HG02642 (cell line): ENCODE data around the gene CHCHD6.

Experiments
- ATAC-seq: cut with Tn5 transposase; IDR thresholded peaks from one replicate; pipeline ENCODE4 v1.9.1; 2021; ENCODE audit warnings: mild to moderate bottlenecking; ENCODE audit not compliant: unreplicated experiment, poor library complexity

Gene CHCHD6

DNA sequence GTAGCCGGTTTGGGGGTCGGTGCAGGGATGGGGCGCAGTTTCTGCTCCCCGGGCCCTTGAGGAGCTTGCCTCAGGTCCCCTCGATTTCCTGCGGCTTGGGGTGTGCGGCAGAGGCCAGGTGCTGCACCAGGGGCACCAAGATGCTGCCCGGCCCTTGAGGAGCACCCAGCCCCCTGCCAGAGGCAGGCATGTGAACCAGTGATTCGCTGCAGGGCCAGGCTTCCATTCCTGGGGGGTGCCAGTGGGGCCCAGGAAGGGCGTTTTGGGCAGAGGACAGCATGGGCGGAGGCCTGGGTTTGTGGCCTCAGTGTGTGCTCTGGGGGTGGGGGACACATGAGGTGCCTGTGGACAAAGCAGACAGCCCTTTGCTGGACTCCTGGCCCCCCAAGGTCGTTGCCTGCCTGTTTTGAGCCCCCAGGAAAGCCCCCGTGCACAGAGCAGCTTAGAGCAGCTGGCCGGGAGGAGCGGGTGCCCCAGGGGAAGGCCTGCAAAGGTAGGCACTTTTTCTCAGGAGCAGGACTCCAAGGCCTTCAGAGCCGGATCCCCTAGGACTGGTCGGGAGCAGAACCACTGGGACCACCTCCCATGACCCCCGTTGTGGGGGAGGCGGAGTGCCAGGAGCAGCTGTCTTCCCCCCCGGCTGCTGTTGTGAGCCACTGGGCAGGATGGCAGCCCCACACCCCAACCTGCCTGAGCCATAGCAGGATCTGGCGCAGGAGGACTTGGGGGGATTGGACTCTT lies 280.5 kb downstream of the CHCHD6 start:
- no peak for ATAC-seq

DNA sequence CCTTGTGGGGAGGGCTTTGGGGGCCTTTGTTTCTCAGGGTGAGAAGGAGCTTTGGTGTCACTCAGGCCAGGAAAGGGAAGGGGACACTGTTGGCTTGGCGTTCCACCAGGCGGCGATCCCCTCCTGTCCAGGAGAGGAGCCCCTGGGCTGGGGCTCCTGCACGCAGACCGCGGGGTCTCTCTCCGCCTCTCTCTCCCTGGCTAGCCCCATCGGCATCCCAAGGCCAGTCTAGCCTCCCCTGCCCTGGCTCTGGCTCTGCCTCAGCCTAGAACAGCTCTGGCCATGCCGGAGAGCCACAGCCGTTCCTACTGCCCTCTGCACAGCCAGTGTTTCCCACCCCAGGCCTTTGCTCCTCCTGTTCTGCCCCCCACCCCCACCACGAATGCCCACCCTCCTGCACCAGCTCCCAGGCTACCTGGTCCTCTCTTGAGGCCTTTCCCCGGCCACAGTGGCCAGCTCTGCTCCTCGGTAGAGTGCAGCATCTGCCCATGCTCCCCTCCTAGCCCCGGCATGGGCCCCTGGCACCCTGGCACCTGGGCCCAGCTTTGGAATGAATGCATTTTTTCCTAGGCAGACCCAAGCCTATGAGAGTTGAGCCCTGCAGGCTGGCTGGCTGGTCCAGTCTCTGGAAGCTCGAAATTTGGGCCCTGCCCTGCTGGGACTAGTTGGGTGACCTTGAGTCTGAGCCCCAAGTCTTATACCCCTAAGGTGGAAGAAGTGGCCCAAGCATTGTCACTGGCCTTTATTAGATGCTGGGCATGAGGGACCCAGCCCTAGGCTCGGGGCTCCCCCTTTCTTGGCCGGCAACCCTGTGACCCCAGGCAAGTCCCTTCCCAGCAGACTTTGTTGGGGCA lies 281.3 kb downstream of the CHCHD6 start:
- no peak for ATAC-seq

DNA sequence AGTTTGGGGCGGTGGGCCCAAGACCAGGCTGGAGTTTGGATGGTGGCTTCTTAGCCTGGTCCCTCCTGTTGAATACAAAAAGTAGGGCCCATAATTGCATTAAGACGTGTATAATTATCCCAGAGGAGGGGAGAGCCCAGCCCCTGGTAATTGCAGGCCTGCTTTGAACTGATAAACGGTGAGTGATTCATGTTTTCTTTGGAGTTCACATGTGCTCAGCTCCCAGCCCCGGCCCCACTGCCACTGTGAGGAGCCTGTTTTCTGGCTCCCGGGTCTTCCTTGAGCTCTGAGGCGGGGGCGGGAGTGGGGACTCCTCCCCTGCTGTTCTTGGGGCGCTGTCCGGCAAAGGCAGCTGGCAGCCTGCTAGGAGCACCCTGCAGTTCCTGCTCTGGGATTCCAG lies 282.0 kb downstream of the CHCHD6 start:
- ATAC-seq = no peak

DNA sequence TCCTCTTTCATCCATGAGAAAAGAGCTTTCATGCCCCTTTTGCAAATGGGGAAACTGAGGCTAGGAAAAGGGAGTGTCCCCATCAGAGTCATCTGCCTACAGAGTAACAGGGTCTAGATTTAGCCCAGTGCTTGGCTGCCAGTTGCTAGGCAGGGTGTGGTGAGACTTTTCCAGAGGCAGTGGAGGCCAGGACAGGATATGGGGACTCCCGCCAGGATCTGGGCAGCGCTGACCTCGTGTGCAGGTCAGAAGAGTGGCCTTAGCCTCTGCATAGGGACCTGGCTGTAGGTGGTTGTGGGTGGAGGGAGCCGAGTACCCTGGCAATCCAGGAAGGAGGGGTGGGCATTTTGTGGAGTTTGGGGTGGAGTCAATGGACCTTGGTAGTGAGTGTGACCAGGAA lies 283.1 kb downstream of the CHCHD6 start:
- ATAC-seq = no peak

DNA sequence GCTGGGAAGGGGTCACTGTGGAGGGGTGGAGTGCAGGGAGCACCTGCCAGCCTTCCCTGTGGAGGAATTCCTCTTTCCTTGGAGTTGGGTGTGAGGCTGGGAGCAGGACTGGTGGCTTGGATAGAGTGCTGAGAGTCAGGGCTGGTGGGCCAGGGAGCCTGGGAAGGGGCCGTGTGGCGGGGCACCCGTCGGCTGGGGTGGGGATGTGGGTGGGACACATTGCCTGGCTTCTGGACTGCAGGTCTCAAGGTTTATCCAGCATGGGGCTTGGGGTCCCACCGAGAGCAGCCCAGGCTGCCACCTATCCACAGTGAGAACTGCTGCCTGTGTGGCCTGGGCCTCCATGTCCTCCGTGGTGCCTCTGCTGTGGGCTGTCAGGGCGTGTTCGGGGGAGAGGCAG lies 283.6 kb downstream of the CHCHD6 start:
- ATAC-seq = no peak

DNA sequence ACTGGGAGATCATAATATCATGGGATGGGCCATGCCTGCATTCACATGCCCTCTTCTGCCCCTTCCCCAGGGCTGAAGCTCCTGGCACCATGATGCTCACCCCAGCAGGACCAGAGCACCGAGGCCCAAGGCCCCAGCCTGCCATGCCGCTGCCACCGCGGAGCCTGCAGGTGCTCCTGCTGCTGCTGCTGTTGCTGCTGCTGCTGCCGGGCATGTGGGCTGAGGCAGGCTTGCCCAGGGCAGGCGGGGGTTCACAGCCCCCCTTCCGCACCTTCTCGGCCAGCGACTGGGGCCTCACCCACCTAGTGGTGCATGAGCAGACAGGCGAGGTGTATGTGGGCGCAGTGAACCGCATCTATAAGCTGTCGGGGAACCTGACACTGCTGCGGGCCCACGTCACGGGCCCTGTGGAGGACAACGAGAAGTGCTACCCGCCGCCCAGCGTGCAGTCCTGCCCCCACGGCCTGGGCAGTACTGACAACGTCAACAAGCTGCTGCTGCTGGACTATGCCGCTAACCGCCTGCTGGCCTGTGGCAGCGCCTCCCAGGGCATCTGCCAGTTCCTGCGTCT lies 284.5 kb downstream of the CHCHD6 start:
- no peak for ATAC-seq

DNA sequence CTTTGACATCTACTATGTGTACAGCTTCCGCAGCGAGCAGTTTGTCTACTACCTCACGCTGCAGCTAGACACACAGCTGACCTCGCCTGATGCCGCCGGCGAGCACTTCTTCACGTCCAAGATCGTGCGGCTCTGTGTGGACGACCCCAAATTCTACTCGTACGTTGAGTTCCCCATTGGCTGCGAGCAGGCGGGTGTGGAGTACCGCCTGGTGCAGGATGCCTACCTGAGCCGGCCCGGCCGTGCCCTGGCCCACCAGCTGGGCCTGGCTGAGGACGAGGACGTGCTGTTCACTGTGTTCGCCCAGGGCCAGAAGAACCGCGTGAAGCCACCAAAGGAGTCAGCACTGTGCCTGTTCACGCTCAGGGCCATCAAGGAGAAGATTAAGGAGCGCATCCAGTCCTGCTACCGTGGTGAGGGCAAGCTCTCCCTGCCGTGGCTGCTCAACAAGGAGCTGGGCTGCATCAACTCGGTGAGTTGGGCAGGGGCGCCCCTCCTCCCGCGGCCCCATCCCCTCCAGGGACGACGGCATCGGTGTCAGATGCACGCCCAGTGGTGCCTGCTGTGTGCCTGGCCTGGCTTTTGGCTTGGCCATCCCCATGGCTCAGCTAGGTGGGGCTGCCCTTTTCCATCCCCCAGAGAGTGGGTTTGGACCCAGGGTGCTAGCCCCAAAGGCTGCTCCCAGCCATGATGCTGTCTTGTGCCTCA lies 285.4 kb downstream of the CHCHD6 start:
- ATAC-seq = no peak

DNA sequence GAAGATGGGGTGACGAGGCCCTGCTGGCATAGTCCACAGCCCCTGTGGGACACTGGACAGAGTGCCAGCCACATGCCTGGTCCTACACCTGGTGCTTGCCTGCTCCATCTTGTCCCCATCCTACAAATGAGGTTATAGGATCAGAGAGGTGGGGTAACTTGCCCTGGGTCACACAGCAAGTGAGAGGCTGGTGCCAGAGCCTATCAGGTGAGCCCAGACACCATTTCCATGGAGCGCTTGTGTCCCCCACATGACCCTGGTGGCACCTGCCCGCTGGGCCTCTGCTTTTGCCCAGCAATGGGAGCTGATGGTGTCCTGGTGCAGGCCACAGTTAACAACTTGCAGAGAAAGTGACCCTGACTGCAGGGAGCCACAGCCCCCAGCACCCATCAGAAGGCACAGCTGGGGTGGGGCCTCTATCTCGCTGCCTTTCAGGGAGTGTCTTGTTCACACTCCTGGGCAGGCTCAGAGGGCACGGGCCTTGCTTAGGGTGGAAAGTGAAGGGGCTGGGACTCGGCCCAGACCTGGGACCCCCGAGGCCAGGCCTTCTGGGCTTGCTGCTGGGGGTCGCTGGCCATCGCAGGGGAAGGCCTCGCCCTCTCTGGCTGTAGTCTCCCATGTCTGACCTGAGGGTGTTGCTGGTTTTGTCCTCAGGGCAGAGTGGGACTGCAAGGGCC lies 286.1 kb downstream of the CHCHD6 start:
- ATAC-seq = no peak

DNA sequence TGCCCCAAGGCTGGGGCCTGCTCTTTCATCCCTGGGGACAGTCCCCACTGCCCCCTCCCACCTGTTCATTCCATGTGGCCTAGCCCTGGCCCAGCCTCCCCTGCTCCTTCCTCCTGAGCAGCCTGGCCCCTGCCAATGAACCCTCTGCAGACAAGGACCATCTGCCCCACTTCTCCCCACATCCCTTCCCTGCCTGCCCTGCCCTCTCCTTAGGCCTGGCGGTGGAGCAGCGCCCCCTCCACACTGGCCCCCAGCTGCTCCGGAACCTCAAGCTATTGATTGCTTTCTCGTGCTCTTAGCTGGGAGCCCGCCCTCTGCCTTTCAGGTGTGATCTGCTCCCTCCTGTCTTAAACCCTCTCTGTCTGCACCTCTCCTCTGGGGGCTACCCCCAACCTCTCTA lies 286.9 kb downstream of the CHCHD6 start:
- no peak for ATAC-seq

DNA sequence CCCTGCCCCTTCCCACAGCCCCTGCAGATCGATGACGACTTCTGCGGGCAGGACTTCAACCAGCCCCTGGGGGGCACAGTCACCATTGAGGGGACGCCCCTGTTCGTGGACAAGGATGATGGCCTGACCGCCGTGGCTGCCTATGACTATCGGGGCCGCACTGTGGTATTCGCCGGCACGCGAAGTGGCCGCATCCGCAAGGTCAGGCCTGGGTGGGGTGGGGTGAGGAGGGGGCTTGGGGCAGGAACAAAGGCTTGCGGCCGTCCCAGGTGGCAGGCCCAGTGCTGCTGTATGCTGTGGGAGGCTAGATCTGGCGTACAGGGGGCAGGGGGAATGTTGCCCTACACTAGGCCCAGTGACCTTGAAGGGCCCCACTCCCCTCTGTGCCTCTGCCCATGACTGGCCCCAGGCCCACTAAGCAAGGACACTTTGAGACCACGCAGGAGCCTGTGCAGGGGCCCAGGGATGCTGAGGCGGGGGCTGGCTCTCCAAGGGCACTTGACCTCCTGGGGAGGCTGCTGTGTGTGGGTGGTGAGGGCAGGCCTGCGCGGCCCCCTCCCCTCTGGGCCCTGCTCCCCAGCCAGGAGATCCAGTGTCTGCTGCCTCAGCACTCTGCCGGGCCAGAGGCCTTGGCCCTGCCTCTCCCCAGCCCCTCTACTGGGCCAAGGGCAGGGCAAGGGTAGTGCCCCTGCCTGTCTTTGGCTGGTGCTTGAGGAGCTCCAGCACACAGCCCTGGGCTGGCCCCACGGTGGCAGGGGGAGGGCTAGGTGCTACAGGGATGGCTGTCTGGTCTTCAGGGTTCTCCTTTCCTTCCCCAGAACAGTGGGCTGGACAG lies 287.5 kb downstream of the CHCHD6 start:
- no peak for ATAC-seq

DNA sequence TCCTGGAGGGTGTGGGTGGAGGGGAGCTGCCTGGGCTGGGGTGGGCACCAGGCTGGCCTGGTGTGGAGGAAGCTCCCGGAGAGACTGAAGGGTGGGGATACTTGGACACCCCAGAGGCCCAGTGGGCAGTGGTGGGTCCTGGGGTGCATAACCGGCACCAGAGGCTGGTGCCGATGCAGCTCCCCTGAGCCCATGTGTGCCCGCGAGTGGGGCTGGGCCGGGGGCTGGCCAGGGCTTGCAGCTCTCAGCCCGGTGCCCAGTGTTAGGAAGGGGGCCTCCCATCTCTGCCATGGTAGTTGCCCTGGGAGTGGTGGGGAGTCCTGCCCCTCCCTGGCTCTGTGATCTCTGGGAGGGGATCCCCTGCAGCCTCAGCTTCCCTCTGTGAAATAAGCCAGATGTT lies 288.2 kb downstream of the CHCHD6 start:
- ATAC-seq = no peak

DNA sequence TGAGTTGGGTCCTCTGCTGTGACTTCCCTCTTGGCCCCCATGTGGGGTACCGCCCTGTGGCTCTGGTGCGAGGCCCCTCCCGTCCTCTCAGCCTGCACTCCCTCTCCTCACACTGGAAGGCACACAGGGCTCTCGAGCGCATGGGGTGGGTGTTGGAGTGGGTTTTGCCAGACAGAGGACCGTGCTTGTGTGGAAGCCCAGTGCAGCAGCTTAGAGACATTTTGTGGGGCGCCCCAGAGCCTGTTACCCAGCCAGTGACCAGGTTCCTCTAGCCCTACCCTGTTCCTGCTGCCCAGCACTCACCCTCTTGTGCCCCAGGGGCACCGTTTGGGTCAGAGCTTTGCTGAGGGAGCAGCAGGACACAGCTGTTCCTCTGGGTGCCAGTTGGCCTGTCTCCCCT lies 288.7 kb downstream of the CHCHD6 start:
- ATAC-seq = no peak

DNA sequence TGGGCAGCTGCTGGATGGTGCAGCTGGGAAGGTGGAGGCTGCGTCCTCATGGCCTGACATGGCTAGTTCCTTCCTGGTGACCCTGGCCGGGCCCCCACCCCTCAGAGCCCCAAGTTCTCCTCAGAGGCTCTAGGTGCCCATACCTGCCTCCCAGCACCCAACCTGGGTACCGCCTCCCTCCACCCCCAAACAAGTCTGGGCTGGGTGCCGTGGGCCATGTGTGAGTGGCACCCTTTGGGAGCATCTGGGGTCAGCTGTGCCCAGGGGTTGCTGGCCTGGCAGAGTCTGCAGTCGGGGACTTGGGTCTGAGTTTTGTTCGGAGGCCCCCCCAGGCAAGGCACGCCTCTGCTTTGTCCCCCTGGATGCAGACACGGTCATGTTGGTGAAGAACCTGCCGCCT lies 289.4 kb downstream of the CHCHD6 start:
- no peak for ATAC-seq

DNA sequence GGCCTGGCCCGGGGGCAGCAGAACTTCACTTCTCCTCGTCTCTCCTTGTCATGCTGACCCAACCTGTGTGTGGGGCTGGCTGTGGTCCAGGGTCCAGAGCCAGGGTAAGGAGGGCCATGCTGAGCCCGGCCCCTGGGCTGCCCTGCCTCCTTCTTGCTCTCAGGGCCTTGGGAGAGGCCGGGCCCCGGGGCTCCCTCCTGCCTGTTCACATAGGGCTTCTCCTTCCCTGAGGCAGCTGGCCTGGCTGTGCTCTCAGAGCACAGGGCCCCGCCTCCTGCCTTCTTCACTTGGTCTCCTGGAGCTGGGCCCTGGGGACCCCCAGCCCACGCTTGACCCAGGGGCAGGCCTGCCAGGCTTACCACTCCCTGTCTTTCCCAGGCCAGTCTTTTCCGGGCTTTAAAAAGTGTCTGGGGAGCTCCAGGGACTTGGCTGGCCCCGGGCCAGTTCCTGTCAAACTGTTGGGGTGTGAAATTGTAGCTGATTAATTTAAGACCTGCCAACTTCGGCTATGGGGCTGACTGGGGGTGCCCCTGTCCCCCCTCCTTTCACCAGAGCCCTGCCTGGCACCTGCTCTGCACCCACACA lies 290.7 kb downstream of the CHCHD6 start:
- ATAC-seq = no peak

DNA sequence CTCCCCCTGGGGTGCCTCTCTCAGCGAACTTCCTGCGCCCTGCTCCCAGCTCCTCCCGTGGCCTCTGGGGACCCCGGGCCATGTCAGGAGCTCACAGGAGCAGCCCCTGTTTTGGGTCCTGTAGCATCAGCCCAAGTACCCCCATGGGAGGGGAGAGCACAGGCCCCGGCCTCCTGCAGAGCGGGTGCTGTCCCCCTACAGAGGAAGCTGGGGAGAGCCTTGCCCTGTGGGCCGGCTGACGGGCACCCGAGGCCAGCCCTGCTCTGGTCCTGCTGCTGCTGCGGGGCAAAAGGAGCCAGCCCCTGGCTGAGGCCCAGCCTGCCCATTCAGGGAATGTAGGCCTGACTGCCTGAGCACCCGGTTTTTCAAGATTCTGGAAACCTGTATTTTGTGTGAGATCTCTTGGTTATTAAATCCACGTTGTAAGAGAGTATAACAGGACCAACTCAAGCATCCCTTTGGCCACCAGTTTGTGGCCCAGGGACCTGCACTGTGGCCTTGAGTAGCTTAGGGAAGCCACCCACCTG lies 291.3 kb downstream of the CHCHD6 start:
- no peak for ATAC-seq

DNA sequence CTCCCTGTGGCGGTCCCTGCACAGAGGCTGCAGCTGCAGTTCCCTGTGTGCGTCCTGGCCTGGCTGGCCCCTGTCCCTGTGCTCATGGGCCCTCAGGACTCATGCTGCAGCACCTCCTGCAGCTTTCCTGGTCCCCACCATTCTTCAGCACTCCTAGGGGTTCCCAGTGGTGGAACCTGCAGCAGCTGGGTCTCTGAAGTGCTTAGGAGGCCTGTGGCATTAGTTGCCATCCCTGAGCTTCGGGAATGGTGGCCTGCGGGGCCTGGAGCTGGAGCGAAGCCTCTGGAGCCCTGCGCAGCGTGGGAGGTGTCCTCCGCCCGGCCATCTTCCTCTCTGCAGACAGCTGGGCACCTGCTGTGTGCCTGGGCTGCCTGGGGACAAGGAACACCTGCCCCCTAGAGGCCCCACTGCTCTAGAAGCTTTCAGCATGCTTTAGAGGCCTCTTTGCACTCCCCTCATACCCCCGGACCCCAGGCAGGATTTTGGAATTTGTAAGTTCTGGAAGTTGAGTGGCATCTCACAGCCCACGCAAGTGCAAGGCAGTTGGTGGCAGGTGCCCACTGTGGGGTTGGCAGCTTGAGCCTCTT lies 292.0 kb downstream of the CHCHD6 start:
- ATAC-seq = no peak

DNA sequence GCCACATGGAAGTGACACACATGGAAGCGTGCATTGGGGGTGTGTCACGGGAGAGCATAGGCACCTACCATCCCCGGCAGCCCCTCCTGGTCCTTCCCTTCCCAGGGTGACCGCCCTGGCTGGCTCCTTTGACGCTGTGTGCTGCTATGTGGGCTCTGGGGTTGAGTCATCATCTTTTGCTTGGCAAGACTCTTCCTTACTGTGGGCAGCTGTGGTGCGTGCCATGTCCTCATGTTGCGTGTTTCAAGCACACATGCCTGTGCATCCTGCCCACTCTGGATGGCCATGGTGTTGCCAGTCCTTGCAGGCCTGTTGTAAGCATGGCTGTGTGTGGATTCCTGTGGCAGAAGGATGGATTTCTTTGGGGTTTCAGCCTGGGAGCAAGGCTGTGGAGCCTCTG lies 292.9 kb downstream of the CHCHD6 start:
- no peak for ATAC-seq

DNA sequence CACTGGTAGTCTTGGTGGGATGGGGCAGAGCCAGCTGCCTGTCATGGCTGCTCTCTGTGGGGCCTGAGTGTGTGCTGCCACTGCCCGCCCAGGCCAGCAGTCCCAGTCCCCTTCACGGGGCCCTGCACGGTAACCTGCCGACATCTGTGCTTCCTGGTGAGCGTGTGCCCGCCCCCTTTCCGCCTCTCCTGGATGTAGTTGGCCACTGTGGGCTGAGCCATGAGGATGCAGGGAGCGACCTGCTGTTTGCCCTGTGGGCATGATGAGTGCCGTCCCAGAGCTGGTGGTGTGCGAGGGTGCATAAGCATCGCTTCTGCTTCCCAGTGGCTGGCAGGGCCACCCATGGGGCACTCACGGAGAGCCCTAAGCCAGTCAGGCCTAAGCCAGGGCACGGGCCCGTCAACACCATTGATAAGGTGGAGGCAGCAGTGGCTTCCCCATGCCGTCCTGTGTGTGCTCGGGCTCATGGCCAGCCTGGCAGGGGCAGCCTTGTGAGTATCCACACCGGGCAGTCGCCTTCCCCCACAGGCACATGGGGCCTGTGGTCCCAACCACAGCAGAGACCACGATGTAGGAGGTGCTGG lies 293.5 kb downstream of the CHCHD6 start:
- ATAC-seq = no peak
